GM19035 (cell line): Measurements from ENCODE around the gene PLCB1.
"Not testable (repeated sequence)": the region's sequence is repeated elsewhere in the genome, so short reads cannot be mapped to it uniquely, and the experiment has no call there.

Experiments used
- ATAC-seq: cut with Tn5 transposase; IDR thresholded peaks from one replicate; pipeline ENCODE4 v1.9.1; 2021; ENCODE audit not compliant: unreplicated experiment

Gene PLCB1

DNA sequence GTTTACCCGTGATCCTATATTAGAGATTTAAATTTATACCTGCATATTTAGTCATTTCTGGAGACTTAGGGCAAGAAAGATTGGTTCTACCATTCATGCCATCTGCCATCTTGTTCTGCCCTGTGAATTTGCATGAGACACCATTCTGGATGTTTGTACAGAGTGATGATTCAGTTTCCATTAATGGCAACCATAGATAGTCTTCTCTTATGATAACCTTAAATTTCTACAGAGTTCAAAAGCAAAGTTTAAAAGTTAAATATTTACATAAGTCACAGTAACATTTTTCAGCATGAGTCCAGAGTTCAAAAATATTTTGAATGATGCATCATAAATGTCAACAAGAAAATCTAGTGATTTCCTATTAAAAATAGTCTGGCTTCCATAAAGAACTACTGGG lies 23.2 kb downstream of the PLCB1 start:
- ATAC-seq: no peak

DNA sequence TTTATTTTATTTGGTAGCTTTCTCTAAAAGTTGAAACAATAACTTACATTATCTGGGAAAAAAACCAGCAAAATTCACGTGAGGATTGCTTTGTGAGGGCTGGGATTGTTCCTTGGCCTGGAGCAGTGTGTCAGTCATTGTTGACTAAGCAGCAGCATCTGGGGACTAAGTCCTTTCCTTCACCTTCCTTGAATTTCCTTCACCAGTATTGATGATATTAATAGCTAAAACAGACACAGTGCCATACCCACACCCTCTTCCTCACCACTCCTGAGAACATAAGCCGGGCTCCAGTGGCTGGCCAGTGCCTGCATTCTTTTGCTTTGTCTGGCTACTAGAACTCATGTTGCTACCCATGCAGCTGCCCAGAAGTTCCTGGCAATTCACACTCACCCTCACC lies 23.7 kb downstream of the PLCB1 start:
- no peak for ATAC-seq

DNA sequence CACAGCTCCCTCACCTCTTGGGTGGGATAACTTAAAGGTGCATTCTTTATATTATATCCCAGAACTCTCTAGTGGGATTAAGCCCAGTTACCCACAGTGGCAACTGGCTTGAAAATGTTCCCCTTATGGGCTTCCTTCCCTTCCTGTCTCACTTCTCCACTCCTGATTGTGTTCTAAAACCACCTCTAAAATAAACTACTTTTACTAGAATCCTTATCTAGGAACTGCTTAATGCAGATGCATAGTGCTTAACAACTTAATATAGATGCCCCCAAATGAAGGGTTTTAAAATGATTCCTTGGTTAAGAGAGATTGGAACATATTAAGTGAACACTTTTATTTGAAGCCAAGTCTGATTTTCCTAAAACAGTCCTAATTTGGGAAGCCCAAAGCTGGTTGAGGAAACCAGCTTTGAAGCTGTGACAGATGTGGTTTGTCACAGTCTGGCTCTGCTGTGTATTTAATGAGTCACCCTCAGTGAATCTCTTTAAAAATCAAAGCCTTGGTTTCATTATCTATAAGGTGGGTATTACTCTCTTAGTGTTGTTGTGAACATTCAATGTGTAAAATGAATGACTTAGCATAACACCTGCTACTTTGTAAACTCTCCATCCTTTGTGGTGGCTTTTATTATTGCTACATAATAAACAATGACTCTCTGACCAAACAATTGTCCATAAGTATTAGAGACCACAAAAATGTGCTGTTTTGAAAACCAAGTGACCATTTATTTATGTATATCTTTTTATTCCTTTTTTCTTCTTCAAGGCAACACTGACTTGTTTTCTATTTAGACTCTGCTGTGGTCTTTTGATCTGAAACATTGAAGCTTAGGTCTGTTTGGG lies 24.4 kb downstream of the PLCB1 start:
- no peak for ATAC-seq

- not testable (repeated sequence) for ATAC-seq
Observed at GRCh38 chr20:8159217-8159616, 27.2 kb downstream of the PLCB1 start.

DNA sequence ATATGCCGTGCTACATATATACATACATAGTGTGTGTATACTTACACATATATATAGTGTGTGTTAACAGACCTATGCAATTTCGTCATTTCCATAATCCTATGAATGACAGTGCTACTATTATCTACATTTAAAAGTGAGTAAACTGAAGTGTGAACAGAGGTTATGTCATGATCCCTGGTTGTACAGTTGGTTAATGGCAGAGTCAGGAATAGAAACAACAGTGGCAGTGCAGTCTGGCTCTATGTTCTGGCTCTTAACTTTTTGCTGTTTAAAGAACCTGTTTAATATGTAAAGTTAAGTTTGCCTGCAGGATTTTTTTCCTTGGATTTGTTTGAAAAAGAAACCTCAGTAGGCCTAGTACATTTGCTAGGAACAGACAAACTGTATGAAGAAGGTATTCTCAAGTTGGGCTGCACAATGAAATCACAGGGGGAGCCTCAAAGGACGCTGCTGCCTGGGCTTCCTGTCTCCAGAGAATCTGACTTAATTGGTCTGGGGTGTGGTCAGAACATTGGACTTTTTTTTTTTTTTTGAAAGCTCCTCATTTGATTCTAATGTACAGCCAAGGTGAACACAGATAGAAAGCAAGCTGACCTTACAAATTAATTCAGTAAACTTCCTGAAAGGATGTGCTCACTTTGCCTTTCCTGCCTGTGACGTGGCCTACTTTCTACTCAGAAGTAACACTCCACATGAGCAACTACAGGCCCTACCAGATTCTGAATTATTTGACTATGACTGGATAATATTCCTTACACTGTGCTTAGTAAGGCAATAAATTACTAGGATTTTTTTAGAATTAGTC lies 29.4 kb downstream of the PLCB1 start:
- ATAC-seq: no peak

- no peak for ATAC-seq
Observed at GRCh38 chr20:8162610-8163009, 30.5 kb downstream of the PLCB1 start.

DNA sequence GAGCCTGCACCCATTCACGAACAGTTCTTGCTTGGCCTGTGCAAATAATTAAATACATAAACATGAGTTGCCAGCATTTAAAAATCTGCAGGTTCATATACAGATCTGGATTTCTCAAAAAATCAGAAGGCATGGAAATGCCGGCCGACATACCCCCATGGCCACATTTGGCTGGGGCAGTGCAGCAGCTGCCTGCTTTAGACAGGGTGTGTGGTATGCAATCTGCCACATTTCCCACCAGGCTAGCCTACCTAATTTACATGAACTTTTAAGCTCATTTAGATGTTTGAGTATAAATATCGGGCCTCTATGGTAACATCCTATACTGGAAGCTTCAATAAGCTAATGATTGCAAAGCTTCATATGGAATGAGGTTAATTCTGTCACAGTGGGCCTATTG lies 31.5 kb downstream of the PLCB1 start:
- no peak for ATAC-seq

- no peak for ATAC-seq
Observed at GRCh38 chr20:8166730-8167129, 34.7 kb downstream of the PLCB1 start.

DNA sequence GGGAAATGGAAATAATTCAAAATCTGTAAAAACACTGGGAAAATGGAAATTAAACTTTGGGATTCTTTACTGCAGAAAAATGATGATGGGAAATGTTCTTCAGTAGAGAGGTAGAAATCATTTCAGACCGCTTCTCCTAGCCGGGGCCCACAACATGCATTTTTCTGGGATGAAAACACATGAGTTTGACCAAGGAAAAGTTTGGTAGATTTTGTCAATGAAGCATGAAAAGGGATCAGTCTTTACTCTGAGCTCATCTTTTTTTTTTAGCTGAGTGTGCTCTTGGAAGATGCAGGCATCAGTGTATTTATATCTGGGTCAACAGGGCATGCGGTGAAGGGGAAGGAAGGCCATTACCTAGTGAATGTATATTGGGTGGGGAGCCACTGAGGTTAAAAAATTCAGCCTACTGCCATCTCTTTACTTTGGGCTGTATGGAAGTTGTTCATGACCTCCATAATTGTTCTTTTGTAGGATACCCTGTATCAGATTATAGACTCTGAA lies 36.8 kb downstream of the PLCB1 start:
- ATAC-seq: no peak

GRCh38 chr20:8170921-8171320 lies 38.9 kb downstream of the PLCB1 start:
- ATAC-seq: no peak

GRCh38 chr20:8172191-8172590 lies 40.1 kb downstream of the PLCB1 start:
- ATAC-seq: no peak

- no peak for ATAC-seq
Observed at GRCh38 chr20:8175741-8176675, 43.9 kb downstream of the PLCB1 start.

DNA sequence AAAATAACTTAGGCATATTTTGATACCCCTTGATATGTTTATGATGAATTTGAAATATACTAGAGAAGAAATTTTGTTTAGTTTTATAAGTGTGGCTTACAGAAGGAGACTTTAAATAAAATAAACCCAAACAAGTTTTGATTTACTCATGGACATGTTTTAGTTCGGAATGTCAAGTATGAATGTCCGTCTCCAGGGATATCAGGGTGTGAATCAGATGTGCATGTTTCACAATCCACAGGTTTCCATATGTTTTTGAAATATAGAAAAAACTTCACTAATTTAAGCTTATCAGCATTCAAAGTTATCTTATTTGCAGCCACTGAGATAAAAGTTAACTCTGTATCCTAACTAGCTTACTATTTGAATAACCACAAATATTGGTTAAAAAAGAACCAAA lies 51.5 kb downstream of the PLCB1 start:
- ATAC-seq: no peak

DNA sequence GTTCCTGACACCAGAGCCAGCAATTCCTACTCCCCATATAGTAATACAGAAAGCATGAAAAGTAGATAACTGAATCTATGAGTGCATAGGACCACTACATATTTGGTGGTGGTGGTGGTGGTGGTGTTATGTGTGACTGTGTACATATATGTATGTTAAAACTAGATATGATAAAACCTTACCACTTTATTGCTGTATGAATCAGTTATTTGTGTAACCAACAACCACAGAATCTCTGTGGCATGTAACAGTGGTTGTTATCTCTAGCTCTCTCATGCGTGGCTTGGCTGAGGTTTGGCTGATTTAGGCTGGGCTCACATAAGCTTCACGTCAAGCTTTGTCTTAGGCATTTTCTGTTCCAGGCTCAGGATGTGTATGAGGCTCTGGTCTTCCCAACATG lies 55.7 kb downstream of the PLCB1 start:
- no peak for ATAC-seq

DNA sequence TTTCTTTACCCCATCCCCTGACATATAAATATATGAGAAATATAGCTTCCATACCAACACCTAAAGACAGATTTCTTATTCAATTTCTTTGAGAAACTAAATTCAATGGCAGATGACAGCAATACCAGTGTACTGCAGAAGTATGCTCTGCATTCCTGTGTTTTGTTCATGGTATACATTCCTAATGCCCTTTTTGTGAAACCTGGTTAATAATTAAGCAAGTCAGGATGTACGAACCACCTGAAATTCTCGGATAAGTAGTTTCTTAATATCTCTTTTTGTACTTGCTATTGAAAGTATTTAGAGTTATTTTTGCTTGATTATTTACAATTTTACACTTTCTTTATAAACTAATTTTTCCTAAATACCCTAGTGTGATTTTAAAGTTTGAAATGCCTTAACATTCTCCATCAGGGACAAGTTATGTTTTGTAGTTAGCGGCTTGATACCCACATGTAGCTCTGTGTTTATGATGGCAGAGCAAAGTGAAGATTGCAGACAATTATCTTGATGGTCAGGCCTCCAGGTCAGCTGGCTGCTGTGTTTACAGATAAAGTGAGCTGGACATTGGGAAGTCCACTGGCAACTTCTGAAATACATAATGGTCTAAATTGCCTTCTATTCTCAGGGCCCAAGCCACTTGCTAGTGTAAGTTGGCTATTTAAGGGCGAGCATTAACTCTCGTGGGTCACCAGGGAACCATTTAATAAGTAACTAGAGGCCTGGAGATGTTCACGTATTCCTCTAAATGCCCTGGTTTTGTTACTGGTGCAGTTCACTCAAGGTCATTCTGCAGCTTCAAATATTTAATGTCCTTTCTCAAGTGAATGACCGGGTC lies 58.2 kb downstream of the PLCB1 start:
- no peak for ATAC-seq

DNA sequence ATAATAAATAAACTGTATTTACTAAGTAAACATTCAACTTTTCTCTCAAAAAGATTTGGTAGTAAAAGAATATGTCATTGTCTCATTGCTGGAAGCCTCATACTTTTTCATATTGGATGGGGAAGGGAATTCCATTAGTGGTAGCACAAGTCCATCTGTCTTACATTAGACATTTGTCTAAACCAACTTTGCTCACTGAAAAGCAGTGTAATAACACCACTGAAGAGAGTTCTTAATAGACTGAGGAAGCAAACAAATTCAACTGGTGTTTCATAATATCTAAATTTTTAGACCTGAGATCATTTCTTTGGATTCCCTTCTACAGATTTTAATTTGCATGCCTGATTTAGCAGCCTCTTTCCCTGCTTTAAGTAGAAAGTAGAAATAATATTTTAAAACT lies 62.7 kb downstream of the PLCB1 start:
- ATAC-seq: no peak

DNA sequence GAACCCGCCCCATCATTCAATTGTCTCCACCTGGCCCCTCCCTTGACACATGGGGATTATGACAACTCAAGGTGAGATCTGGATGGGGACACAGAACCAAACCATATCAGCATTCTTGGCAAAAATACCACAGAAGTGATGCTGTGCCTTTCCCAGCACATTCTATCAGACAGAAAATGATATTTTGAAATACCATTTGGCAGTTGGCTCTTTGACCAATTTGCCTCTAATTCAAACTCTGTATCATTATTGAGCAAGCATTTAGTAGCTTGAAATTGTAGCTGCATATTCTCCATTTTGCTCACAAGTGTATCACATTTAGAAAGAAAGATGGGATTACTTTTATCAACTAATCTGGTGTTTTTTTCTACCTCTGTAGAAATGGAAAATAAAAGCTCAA lies 64.0 kb downstream of the PLCB1 start:
- no peak for ATAC-seq

DNA sequence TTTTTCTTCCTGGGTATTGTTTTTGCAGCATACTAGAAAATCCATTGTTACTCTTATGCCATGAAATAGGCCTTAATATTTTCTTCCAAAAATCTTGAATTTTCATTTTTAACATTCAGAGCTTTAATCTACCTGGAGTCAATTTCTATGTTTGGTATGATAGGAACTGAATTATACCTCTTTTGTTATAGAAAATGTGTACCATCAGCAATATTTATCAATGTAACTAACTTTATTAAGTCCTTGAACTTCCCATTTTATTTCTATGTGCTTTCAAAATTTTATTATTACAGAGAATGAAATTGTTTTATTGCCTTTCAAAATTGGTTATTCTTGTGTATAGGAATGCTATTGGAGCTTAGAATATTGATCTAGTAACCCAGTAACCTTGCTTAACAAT lies 68.2 kb downstream of the PLCB1 start:
- ATAC-seq: no peak

DNA sequence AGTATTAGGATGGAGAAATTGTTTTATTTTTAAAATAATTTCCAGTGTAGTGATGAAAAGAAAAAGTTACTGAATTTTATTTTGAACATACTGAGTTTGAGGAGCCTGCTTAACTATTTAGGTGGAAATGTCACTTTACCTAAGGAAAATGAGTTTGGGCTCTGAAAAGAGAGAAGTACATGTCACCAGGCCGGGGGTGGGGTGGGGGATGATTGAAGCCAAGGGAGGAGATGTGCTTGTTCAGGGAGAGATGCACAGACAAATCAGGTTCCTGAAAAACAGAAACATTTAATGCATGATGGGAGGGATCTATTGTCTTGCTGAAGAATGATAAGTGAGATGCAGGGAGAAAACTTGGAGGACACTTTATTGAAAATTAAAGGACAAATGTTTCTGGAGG lies 71.3 kb downstream of the PLCB1 start:
- ATAC-seq: no peak

GRCh38 chr20:8205996-8206395 lies 73.9 kb downstream of the PLCB1 start:
- no peak for ATAC-seq
